WI38 (cell line): ENCODE data around the gene CDK5RAP2.

Source experiments
- H3K4me3 ChIP-seq: 2 replicates; pipeline ENCODE4 v1.5.1; 2011; ENCODE audit warnings: low read depth, mild to moderate bottlenecking, control low read depth, low read length
- TF ChIP-seq, protein P1 (sequence below): IDR thresholded peaks from 2 replicates; pipeline ENCODE4 v1.5.1; 2012; ENCODE audit warnings: low read depth, mild to moderate bottlenecking, control low read depth, low read length

Gene CDK5RAP2

GRCh38 chr9:120374239-120374638, 205.7 kb downstream of the CDK5RAP2 start:
- TF ChIP-seq, protein P1, sequence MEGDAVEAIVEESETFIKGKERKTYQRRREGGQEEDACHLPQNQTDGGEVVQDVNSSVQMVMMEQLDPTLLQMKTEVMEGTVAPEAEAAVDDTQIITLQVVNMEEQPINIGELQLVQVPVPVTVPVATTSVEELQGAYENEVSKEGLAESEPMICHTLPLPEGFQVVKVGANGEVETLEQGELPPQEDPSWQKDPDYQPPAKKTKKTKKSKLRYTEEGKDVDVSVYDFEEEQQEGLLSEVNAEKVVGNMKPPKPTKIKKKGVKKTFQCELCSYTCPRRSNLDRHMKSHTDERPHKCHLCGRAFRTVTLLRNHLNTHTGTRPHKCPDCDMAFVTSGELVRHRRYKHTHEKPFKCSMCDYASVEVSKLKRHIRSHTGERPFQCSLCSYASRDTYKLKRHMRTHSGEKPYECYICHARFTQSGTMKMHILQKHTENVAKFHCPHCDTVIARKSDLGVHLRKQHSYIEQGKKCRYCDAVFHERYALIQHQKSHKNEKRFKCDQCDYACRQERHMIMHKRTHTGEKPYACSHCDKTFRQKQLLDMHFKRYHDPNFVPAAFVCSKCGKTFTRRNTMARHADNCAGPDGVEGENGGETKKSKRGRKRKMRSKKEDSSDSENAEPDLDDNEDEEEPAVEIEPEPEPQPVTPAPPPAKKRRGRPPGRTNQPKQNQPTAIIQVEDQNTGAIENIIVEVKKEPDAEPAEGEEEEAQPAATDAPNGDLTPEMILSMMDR = no peak
- no peak overlapping the region for H3K4me3 ChIP-seq

- TF ChIP-seq, protein P1 = no peak
- no peak overlapping the region for H3K4me3 ChIP-seq
These were observed 207.9 kb downstream of the CDK5RAP2 start for GRCh38 chr9:120372040-120372439.

DNA sequence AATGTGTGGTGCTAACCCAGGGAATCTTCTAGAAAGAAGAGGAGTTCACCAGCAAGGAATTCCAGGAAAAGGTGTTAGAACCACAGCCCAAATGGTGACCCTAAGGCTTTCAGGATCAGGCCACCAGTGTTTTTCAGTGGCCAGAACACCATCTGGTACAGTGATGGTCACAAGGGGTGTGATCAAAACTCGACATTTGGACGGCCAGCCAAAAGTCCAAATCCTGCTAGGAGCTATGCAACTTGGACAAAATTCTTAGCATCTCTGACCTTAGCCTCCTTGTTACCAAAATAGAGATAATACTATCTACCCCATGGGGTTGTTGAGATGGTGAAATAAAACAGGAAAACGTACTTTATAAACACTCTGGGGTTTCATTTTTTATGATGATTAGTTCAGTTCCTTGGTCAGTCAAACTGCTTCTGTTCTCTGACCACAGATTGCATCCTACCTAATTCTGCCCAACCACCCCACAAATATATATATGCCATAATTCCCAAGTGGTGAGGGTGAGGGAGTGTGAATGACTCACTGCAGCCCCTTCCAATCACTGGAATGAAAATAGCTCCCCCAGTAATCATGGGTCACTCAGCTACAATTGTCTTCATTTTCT, 210.3 kb downstream of the CDK5RAP2 start:
- TF ChIP-seq, protein P1 = no peak
- H3K4me3 ChIP-seq = no peak overlapping the region

- H3K4me3 ChIP-seq = no peak overlapping the region
- TF ChIP-seq, protein P1 = no peak
These were observed 211.2 kb downstream of the CDK5RAP2 start for GRCh38 chr9:120368799-120369198.

GRCh38 chr9:120366644-120367019, 213.3 kb downstream of the CDK5RAP2 start:
- no peak overlapping the region for H3K4me3 ChIP-seq

DNA sequence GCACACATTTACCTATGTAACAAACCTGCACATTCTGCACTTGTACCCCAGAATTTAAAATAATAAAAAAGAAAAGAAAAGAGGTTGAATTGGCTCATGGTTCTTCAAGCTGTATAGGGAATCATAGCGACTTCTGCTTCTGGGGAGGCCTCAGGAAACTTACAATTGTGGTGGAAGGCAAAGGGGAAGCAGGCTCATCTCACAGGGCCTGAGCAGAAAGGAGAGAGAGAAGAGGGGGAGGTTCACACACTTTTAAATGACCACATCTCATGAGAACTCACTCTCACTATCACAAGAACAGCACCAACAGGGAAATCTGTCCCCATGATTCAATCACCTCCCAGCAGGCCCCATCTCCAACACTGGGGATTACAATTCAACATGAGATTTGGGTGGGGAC, 214.6 kb downstream of the CDK5RAP2 start:
- TF ChIP-seq, protein P1 = no peak
- H3K4me3 ChIP-seq = no peak overlapping the region

More at GRCh38 chr9:120366644-120367019, 213.3 kb downstream of the CDK5RAP2 start:
- TF ChIP-seq, protein P1 = peak; percentile 56

DNA sequence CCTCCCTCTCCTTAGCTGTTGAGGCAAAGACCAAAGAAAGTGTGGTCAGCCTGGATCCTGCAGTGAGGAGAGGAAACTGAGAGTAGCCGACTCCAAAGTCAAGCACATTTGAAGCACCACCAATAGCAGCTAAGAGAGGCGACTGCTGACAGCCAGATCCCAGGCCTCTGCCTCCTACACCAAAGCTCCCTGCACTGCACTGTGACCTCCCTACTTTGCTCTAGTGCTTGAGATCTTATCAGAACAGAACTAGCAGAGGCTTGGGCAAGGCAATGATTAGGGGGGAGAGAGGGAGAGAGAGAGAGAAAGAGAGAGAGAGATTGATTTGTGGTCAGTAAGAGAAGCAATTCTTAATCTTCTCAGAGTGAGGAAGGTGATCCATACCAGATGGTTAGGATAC, 216.3 kb downstream of the CDK5RAP2 start:
- H3K4me3 ChIP-seq = no peak overlapping the region
- TF ChIP-seq, protein P1 = no peak
